Osteocyte (in vitro differentiated cells): ENCODE measurements around the gene LY86. TPM values are rescaled to one million over a fixed set of nuclear protein-coding genes. Genes with fewer than 3 reads are reported as not detected.

ENCODE experiments used
- DNase-seq: peaks from one replicate; pipeline ENCODE4 v3.0.0; 2021; ENCODE audit warnings: mixed read lengths; ENCODE audit not compliant: unreplicated experiment; ENCODE audit errors: extremely low spot score
- H3K27ac Mint-ChIP-seq: one replicate; pipeline ENCODE4 v1.8.0; 2021; ENCODE audit warnings: mild to moderate bottlenecking, mixed read lengths; ENCODE audit not compliant: unreplicated experiment
- H3K27me3 Mint-ChIP-seq: one replicate; pipeline ENCODE4 v1.8.0; 2021; ENCODE audit warnings: mixed read lengths; ENCODE audit not compliant: unreplicated experiment
- H3K36me3 Mint-ChIP-seq: one replicate; pipeline ENCODE4 v1.8.0; 2021; ENCODE audit warnings: mixed read lengths; ENCODE audit not compliant: unreplicated experiment
- H3K4me1 Mint-ChIP-seq: one replicate; pipeline ENCODE4 v1.8.0; 2021; ENCODE audit warnings: mixed read lengths; ENCODE audit not compliant: unreplicated experiment
- H3K4me3 Mint-ChIP-seq: one replicate; pipeline ENCODE4 v1.8.0; 2021; ENCODE audit warnings: mild to moderate bottlenecking, moderate library complexity, mixed read lengths; ENCODE audit not compliant: unreplicated experiment
- H3K9me3 Mint-ChIP-seq: one replicate; pipeline ENCODE4 v1.8.0; 2021; ENCODE audit warnings: mixed read lengths; ENCODE audit not compliant: unreplicated experiment
- CTCF ChIP-seq: fragments of 200-600 bp; sonication (generic); IDR thresholded peaks from 2 replicates; pipeline ENCODE4 v1.5.0; 2021; ENCODE audit warnings: antibody characterized with exemption, mild to moderate bottlenecking, moderate library complexity
- total RNA-seq: library from RNA; stranded (reverse); gene quantifications from 2 replicates; pipeline ENCODE4 v1.2.1, GENCODE V29; 2021

Gene LY86
- total RNA-seq, 1 donor from 2014 or later = not detected

GRCh38 chr6:6545616-6546317 lies 42.8 kb upstream of the LY86 start:
- peaks cover 43% of the 10 kb centered on the region for H3K27me3 Mint-ChIP-seq
- H3K4me3 Mint-ChIP-seq = no peak overlapping the region

GRCh38 chr6:6546318-6547109 lies 42.0 kb upstream of the LY86 start:
- Mint-ChIP-seq H3K4me3 (peak overlapping the region; percentile 63), H3K27ac (no peak overlapping the region), H3K27me3 (peaks cover 39% of the 10 kb centered on the region), H3K4me1 (peaks cover 4% of the 10 kb centered on the region), H3K9me3 (no peaks in the 10 kb centered on the region), H3K36me3 (no peaks in the 10 kb centered on the region)
- no peak for TF ChIP-seq CTCF
- peak; percentile 85 for DNase-seq

More at GRCh38 chr6:6545616-6546317, 42.8 kb upstream of the LY86 start:
- Mint-ChIP-seq H3K9me3 (no peaks in the 10 kb centered on the region), H3K4me1 (peaks cover 4% of the 10 kb centered on the region), H3K36me3 (no peaks in the 10 kb centered on the region), H3K27ac (no peak overlapping the region)
- no peak for TF ChIP-seq CTCF
- DNase-seq = peak; percentile 68

- TF ChIP-seq CTCF = peak; percentile 97
Observed at GRCh38 chr6:6547110-6547879, 41.2 kb upstream of the LY86 start.

GRCh38 chr6:6556161-6556737 lies 32.3 kb upstream of the LY86 start:
- Mint-ChIP-seq H3K36me3 (no peaks in the 10 kb centered on the region), H3K27me3 (peaks cover 20% of the 10 kb centered on the region), H3K9me3 (no peaks in the 10 kb centered on the region), H3K4me1 (no peaks in the 10 kb centered on the region), H3K27ac (no peak overlapping the region), H3K4me3 (no peak overlapping the region)
- no peak for DNase-seq
- no peak for TF ChIP-seq CTCF

More at GRCh38 chr6:6547110-6547879, 41.2 kb upstream of the LY86 start:
- Mint-ChIP-seq H3K9me3 (no peaks in the 10 kb centered on the region), H3K36me3 (no peaks in the 10 kb centered on the region), H3K27me3 (peaks cover 35% of the 10 kb centered on the region), H3K4me1 (peaks cover 4% of the 10 kb centered on the region), H3K4me3 (peak overlapping the region; percentile 63), H3K27ac (no peak overlapping the region)
- peak; percentile 94 for DNase-seq
